ENCODE results near the gene AHCYL2.
"Not testable (repeated sequence)": the region's sequence is repeated elsewhere in the genome, so short reads cannot be mapped to it uniquely, and the experiment has no call there.

The AHCYL2 gene

GRCh38 chr7:129245533-129245932, 20.7 kb downstream of the AHCYL2 start:
- DNase-seq: no peak

- DNase-seq: no peak
Measured at GRCh38 chr7:129247087-129247486, 22.3 kb downstream of the AHCYL2 start.

GRCh38 chr7:129252128-129252527, 27.3 kb downstream of the AHCYL2 start:
- DNase-seq: no peak

DNA sequence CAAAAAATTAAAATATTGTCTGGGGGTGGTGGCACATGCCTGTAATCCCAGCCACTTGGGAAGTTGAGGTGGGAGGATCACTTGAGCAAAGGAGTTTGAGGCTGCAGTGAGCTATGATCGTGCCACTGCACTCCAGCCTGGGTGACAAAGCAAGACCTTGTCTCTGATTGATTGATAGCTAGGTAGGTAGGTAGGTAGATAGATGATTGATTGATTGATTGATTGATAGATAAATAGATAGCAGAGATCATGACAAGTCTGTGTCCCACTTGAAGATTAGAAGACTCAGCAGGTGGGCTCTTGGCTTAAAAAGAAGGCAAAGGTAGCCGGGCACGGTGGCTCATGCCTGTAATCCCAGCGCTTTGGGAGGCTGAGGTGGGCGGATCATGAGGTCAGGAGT, 27.8 kb downstream of the AHCYL2 start:
- DNase-seq: not testable (repeated sequence)

- DNase-seq: no peak
Measured at GRCh38 chr7:129255800-129256199, 31.0 kb downstream of the AHCYL2 start.

DNA sequence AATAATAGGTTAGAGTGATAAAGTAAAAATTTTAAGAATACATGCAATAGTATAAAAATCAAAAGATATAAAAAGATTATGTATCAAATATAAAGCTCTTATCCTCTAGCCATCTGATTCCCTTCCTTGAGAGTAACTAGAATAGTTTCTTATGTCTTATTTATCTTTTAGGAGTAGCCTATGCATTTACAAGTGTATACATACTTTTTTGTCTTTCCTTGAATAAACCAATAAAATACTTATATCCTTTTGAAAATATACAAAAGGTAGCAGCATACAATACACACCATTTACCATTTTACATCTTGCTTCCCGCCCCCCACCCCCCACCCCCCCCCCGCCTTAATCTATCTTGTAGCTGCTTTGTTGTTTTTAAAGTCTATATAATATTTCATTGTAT, 31.4 kb downstream of the AHCYL2 start:
- DNase-seq: no peak

- no peak for DNase-seq
Measured at GRCh38 chr7:129257168-129257567, 32.3 kb downstream of the AHCYL2 start.

- DNase-seq: no peak
Measured at GRCh38 chr7:129258649-129259389, 34.0 kb downstream of the AHCYL2 start.

DNA sequence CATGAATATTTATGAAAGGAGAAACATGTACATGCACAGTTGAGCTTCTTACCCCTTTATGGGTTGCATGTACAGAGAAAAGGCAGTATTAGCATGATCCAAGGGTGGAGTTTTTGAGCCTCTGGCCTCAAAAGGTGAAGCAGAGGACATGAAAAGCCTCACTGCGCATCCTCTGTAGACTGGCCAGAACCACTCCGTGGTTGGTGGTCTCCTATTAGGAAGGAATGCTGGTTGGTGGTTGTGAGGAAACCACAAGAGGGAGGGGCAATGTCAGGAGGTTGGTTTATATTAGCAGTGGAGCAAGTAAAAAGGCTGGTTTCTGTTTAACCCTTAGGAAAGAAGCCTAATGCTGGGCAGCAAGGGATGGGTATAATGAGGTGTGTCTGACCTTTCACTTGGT, 37.5 kb downstream of the AHCYL2 start:
- no peak for DNase-seq

GRCh38 chr7:129263168-129263567, 38.3 kb downstream of the AHCYL2 start:
- no peak for DNase-seq

DNA sequence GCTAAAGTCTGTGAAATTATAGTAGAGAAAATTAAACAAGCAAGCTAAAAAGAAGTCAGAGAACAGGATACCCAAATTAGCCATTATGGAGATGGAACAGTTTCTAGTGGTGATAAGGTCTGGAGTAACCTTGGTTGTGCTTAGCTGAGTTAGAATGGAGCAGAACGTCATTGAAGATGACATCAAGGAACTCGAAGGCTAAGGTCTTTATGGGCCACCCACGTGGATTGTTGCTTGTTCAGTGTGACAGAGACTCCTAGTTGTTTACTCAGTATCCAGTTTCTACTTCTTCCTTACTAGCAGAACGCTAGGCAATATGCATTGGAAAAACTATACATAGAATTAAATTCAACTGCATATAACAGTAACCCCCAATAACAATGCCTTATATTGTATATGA, 39.7 kb downstream of the AHCYL2 start:
- DNase-seq: no peak

DNA sequence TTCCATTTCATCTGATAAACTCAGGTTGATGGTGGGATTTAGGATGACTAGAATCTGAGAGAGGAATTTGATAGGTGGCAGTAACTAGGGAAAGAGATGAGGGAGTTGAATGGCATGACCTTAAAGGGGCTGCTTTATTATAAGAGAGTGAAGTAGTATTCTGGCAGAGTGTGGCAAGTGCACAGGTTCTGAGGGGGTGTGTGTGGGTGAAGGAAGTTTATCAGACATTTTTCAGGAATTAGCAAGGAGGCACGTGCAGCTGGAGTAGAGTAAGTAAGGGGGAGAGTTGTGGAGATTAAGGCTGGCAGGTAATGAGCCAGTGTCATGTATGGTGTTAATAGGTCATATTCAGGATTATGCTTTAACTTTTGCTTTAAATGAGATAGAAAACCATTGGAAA, 40.5 kb downstream of the AHCYL2 start:
- no peak for DNase-seq

- no peak for DNase-seq
Measured at GRCh38 chr7:129266181-129266580, 41.4 kb downstream of the AHCYL2 start.

GRCh38 chr7:129270077-129270476, 45.2 kb downstream of the AHCYL2 start:
- DNase-seq: no peak

- peak; percentile 17 to 50 for DNase-seq
Measured at GRCh38 chr7:129271500-129272355, 46.9 kb downstream of the AHCYL2 start.

GRCh38 chr7:129273936-129274335, 49.1 kb downstream of the AHCYL2 start:
- DNase-seq: no peak

- no peak for DNase-seq
Measured at GRCh38 chr7:129277629-129278028, 52.8 kb downstream of the AHCYL2 start.

DNA sequence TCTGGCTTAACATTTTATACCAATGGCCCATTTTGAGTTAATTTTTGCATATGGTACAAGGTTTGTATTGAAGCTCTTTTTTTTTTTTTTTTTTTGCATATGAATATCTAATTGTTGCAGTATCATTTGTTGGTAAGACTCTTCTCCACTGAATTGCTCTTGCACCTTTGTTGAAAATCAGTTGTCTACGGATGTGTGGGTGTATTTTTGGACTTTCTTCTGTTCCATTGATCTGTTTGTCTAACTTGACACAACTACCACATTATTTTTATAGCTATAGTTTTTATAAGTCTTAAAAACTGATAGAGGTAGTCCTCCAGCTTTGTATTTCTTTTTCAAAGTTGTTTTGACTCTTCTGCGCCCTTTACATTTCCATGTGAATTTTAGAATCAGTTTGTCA, 53.9 kb downstream of the AHCYL2 start:
- DNase-seq: no peak

DNA sequence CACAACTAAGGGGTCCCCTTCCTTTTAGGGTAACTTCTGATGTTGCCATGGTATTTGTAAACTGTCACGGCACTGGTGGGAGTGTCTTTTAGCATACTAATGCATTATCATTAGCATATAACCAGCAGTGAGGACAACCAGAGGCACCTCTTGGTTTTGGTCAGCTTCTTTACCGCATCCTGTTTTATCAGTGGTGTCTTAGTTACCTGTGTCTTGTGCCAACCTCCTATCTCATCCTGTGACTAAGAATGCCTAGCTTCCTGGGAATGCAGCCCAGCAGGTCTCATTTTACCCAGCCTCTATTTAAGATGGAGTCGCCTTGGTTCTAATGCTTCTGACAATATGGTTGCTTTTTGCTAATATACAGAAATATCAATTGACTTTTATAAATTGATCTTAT, 54.9 kb downstream of the AHCYL2 start:
- DNase-seq: no peak

DNA sequence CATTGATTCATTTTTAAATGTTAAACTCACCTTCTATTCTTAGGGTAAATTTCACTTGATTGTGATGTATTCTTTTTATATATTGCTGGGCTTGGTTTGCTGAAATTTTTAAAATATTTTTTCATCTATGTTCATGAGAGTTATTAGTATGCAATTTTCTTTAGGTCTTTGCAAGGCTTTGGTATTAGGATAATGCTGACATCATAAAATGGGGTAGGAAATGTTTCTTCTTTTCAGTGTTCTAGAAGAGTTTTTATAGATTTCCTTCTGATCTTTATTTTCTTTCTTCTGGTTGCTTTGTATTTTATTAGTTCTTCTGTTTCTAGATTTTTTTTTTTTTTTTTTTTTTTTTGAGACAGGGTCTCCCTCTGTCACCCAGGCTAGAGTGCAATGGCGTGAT, 56.3 kb downstream of the AHCYL2 start:
- DNase-seq: no peak

DNA sequence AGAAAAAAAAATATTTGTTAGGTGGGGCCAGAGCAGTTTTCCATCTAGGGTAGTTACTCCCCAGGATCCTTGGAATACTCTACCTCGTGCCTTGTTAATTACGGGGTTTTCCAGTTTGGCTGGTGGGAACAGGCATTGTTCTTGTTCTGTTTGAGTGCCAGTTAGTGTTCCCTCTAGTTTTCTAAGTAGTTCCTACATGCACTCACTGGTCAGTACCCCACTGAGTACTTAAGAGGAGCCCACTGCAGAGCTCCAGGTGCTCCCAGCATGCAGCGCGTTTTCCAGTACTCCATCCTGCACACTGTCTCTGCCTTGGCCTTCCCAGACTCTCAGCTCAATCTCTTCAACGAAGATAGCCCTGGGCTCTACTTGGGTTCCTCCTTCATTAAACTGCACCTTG, 58.0 kb downstream of the AHCYL2 start:
- peak in 1 of 2 experiments; percentile 71 for DNase-seq

GRCh38 chr7:129283936-129284335, 59.1 kb downstream of the AHCYL2 start:
- DNase-seq: no peak

DNA sequence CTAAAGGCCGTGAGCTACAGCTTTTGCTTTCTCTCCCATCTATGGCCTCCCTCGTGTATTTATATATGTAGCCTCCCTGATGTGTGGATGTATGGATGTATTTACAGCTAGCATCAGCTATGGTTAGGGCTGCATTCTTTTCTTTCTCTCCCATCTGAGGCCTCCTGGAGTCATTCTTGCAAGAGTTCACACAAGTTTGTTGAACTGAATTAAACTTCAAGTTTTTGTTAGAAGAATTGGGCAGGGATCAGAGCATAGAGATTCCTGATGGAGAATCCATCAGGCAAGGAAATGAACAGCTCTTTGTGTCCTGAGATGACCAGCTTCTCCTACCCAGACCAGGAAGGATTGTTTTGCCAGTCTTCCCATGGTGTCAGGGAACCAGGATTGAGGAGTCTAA, 60.3 kb downstream of the AHCYL2 start:
- no peak for DNase-seq

GRCh38 chr7:129292861-129293260, 68.0 kb downstream of the AHCYL2 start:
- DNase-seq: no peak

Data from NCI-H2081 (cell line).